K562 (cell line): ENCODE data around the gene UQCC2. TPM values are rescaled to one million over a fixed set of nuclear protein-coding genes. Genes with fewer than 3 reads are reported as not detected.
A peak's percentile ranks its signal among the peaks of the same experiment; 100 is the strongest.

Experiments used
- ATAC-seq: fragments of 200-7000 bp; cut with Tn5 transposase; 3 replicates; pipeline ENCODE4 v1.9.1; 2020; ENCODE audit warnings: moderate library complexity
- BruUV-seq: library from RNA; stranded (reverse); fragments of 400-500 nt; replicated peaks from 2 replicates; lab custom pipeline; 2021; lab: Mats Ljungman, UMichigan
- CTCF ChIA-PET: fragments of 300-600 bp; formaldehyde crosslinking; extraction: SDS; loops from one replicate; lab custom pipeline; 2021; ENCODE audit warnings: low intra/inter-chr PET ratio; lab: Yijun Ruan, JAX
- POLR2A ChIA-PET: fragments of 300-600, 350-650 bp; sonication (Branson Sonifier 250); formaldehyde crosslinking; extraction: SDS; loops from one replicate; lab custom pipeline; 2021; ENCODE audit warnings: antibody characterized with exemption, inconsistent platforms; lab: Yijun Ruan, JAX
- DNase-seq, 4 experiments: peaks; one replicate each; pipeline versions ENCODE4 v3.0.0 to v3.0.0-alpha.2; 2011 to 2018; ENCODE audit warnings: low spot score in 3 of 4, mixed read lengths in 3 of 4; ENCODE audit errors: extremely low read depth in 1 of 4
- FAIRE-seq: peaks from 2 replicates; lab custom pipeline; 2011; peaks lifted over from hg19 to GRCh38; lab: Jason Lieb, UNC
- H2AFZ ChIP-seq: 2 replicates; pipeline ENCODE4 v1.6.0; 2011; ENCODE audit warnings: low read depth, low read length, control low read depth, inconsistent platforms
- H3K27ac ChIP-seq: fragments of 200-600 bp; 3 replicates; pipeline ENCODE4 v1.8.0; 2011; ENCODE audit warnings: low read depth, mild to moderate bottlenecking, control low read depth, inconsistent platforms, low read length, moderate library complexity, mixed read lengths; ENCODE audit errors: extremely low read depth
- H3K27me3 ChIP-seq, 2 experiments: fragments of 300-600 bp in 1 of 2; 2 replicates in 1 of 2; 3 replicates in 1 of 2; pipeline versions ENCODE4 v1.6.0 to v1.8.0; 2011; ENCODE audit warnings: inconsistent platforms in 2 of 2, low read length in 2 of 2, mild to moderate bottlenecking in 1 of 2, mixed read lengths in 1 of 2, moderate library complexity in 1 of 2; ENCODE audit not compliant: control insufficient read depth in 2 of 2, insufficient read depth in 2 of 2
- H3K36me3 ChIP-seq: fragments of 300-600 bp; 3 replicates; pipeline ENCODE4 v1.8.0; 2011; ENCODE audit warnings: mild to moderate bottlenecking, low read length, inconsistent platforms; ENCODE audit not compliant: control insufficient read depth, insufficient read depth
- H3K4me1 ChIP-seq, 2 experiments: fragments of 200-600 bp in 1 of 2; replicated peaks in 1 of 2; 2 replicates in 1 of 2; 3 replicates in 1 of 2; pipeline versions ENCODE4 v1.5.1 to v1.8.0; 2011; ENCODE audit warnings: inconsistent platforms in 2 of 2, low read length in 2 of 2, mild to moderate bottlenecking in 1 of 2, mixed read lengths in 1 of 2, moderate library complexity in 1 of 2; ENCODE audit not compliant: control insufficient read depth in 2 of 2, insufficient read depth in 2 of 2
- H3K4me2 ChIP-seq: 2 replicates; pipeline ENCODE4 v1.6.1; 2011; ENCODE audit warnings: low read length, control low read depth, inconsistent platforms, mixed read lengths; ENCODE audit not compliant: insufficient read depth
- H3K4me3 ChIP-seq: fragments of 200-600 bp; sonication (generic), shearing (Covaris generic); 2 replicates; pipeline ENCODE4 v1.5.1; 2016; ENCODE audit warnings: control low read depth, inconsistent platforms
- H3K79me2 ChIP-seq: fragments of 200-600 bp; 3 replicates; pipeline ENCODE4 v1.8.0; 2011; ENCODE audit warnings: low read length, inconsistent platforms; ENCODE audit not compliant: control insufficient read depth, insufficient read depth
- H3K9ac ChIP-seq, 2 experiments: 2 replicates each; pipeline versions ENCODE4 v1.6.0 to v1.6.1; 2011; ENCODE audit warnings: low read depth in 2 of 2, low read length in 2 of 2, control low read depth in 1 of 2, inconsistent platforms in 1 of 2, mild to moderate bottlenecking in 1 of 2, mixed read lengths in 1 of 2; ENCODE audit not compliant: insufficient read depth in 1 of 2
- H3K9me1 ChIP-seq: one replicate; pipeline ENCODE4 v1.6.0; 2011; ENCODE audit warnings: inconsistent platforms, mild to moderate bottlenecking, low read length, moderate library complexity; ENCODE audit not compliant: control insufficient read depth, insufficient read depth
- H3K9me3 ChIP-seq: replicated peaks from 2 replicates; pipeline ENCODE4 v1.5.1; 2011; ENCODE audit warnings: low read depth, low read length, inconsistent platforms; ENCODE audit not compliant: control insufficient read depth, insufficient read depth
- H4K20me1 ChIP-seq: replicated peaks from 2 replicates; pipeline ENCODE4 v1.6.1; 2011; ENCODE audit warnings: low read length, inconsistent platforms, mixed read lengths; ENCODE audit not compliant: control insufficient read depth, insufficient read depth
- E2F6 ChIP-seq, 2 experiments: IDR thresholded peaks; 2 replicates each; pipeline ENCODE4 v1.6.1; 2011; ENCODE audit warnings: borderline replicate concordance in 1 of 2, control low read depth in 1 of 2, low read depth in 1 of 2, low read length in 1 of 2, mild to moderate bottlenecking in 1 of 2, mixed read lengths in 1 of 2, moderate library complexity in 1 of 2; ENCODE audit not compliant: insufficient read depth in 1 of 2, insufficient read length in 1 of 2, poor library complexity in 1 of 2, severe bottlenecking in 1 of 2; ENCODE audit errors: extremely low read depth in 1 of 2
- EWSR1 ChIP-seq: fragments of 450-650 bp; IDR thresholded peaks from 2 replicates; pipeline ENCODE4 v1.6.1; 2018; ENCODE audit warnings: borderline replicate concordance, mild to moderate bottlenecking, low read depth, moderate library complexity; ENCODE audit not compliant: partially characterized antibody
- GTF3C2 ChIP-seq: IDR thresholded peaks from 3 replicates; pipeline ENCODE4 v1.6.1; 2011; ENCODE audit warnings: borderline replicate concordance, mild to moderate bottlenecking, moderate library complexity; ENCODE audit not compliant: insufficient read length; ENCODE audit errors: extremely low read depth
- L3MBTL2 ChIP-seq: fragments of 450-650 bp; IDR thresholded peaks from 2 replicates; pipeline ENCODE4 v1.6.1; 2016; ENCODE audit warnings: mild to moderate bottlenecking, moderate library complexity
- MCM2 ChIP-seq: fragments of 450-650 bp; IDR thresholded peaks from 2 replicates; pipeline ENCODE4 v1.6.1; 2017; ENCODE audit warnings: low read depth, mild to moderate bottlenecking
- NRF1 ChIP-seq, 2 experiments: fragments of 450-650 bp; IDR thresholded peaks in 1 of 2; conservative IDR thresholded peaks in 1 of 2; 2 replicates each; pipeline ENCODE4 v1.6.1; 2014; ENCODE audit warnings: mild to moderate bottlenecking in 2 of 2
- RAD51 ChIP-seq: fragments of 450-650 bp; IDR thresholded peaks from 2 replicates; pipeline ENCODE4 v1.7.1; 2016; ENCODE audit warnings: low read depth, mild to moderate bottlenecking, borderline replicate concordance
- USF1 ChIP-seq: sonication (generic); formaldehyde crosslinking; IDR thresholded peaks from 2 replicates; pipeline ENCODE4 v1.9.0; 2022; ENCODE audit warnings: mild to moderate bottlenecking, missing genetic modification reagents
- USF2 ChIP-seq: sonication (generic); formaldehyde crosslinking; IDR thresholded peaks from 2 replicates; pipeline ENCODE4 v1.5.0; 2020; ENCODE audit warnings: missing genetic modification reagents
- WGBS: fragments of 100-300 bp; shearing (Covaris generic); methylation state at CpG from one replicate; pipeline ENCODE4 v1.1.6; 2016; ENCODE audit warnings: low coverage, mixed read lengths; ENCODE audit not compliant: insufficient coverage; ENCODE audit errors: missing lambda C conversion rate; 5-methylcytosine and 5-hydroxymethylcytosine counted together
- in situ Hi-C: fragments of 300-500 bp; cut with MboI; formaldehyde crosslinking; loops from 4 replicates; pipeline ENCODE4 v1.15.0; 2018; ENCODE audit warnings: inconsistent platforms, mixed read lengths
- intact Hi-C: fragments of 100-400 bp; cut with micrococcal nuclease; formaldehyde crosslinking; loops from 2 replicates; pipeline ENCODE4 v1.14.2; 2022
- polyA plus RNA-seq, 8 experiments: library from polyadenylated mRNA; depleted of rRNA in 4 of 8; stranded (reverse) in 5 of 8; unstranded in 3 of 8; fragments of >200 nt; fragmentation: Nextera tagmentation in 2 of 8; fragmentation: Illumina TruSeq in 1 of 8; extraction: Ambion mirVana in 2 of 8; extraction: Trizol in 1 of 8; gene quantifications; 2 replicates each; pipeline versions ENCODE4 v1.2.1 to v1.2.3, GENCODE V29; 2011 to 2014; ENCODE audit warnings: inconsistent platforms in 1 of 8, missing spikeins in 1 of 8
- total RNA-seq, 7 experiments: library from RNA; depleted of rRNA in 6 of 7; stranded (reverse); fragments of >200 nt in 6 of 7; fragmentation: Illumina TruSeq in 2 of 7; extraction: Trizol in 2 of 7; gene quantifications; 2 replicates each; pipeline versions ENCODE4 v1.2.1 to v1.2.3, GENCODE V29; 2011 to 2021; ENCODE audit warnings: low replicate concordance in 1 of 7

The UQCC2 gene
- total and polyA plus RNA-seq, 9 of the 15 experiments (the other 6 are each of a cell fraction or from before 2014, with no cell fraction given): 58.5 to 927 (median 158) TPM

GRCh38 chr6:33742092-33742491 lies 30.6 kb upstream of the UQCC2 start:
- WGBS: 2% methylated on average over 9 of the region's 9 CpGs
- DNase-seq (peak in 3 of 4 experiments; percentile 29 to 45 (median 37)), ATAC-seq (peak; percentile 43; the same call in 2 of the 3 replicates), FAIRE-seq (no peak)
- H3K79me2 ChIP-seq: no peaks in the 10 kb centered on the region
- BruUV-seq: no TSS peak
- no peak overlapping the region for H3K4me2 ChIP-seq
- peaks cover 23 to 64% of the 10 kb centered on the region in 2 experiments; a peak in 4 of 5 replicates for H3K27me3 ChIP-seq
- ChIA-PET CTCF (no interaction called here), POLR2A (interaction anchor here (0.6 to 1.1 kb wide), 2 partner anchors 31 to 1430 kb away, joined by 3 read pairs; partner anchors contain the start of gene UQCC2)
- no peaks in the 10 kb centered on the region for H3K9me3 ChIP-seq
- intact Hi-C loops: no loop called here
- no peak overlapping the region for H3K4me3 ChIP-seq
- H3K4me1 ChIP-seq: peaks cover 9 to 11% of the 10 kb centered on the region in 2 experiments; a peak in 2 of 5 replicates
- H3K9ac ChIP-seq: peak overlapping the region in 1 of 2 experiments; percentile 24; a peak in 1 of 4 replicates
- H3K27ac ChIP-seq: no peak overlapping the region
- in situ Hi-C loops: no loop called here
- no peak overlapping the region for H2AFZ ChIP-seq
- no peaks in the 10 kb centered on the region for H3K36me3 ChIP-seq
- H3K9me1 ChIP-seq: peaks cover 2% of the 10 kb centered on the region
- H4K20me1 ChIP-seq: peaks cover 10% of the 10 kb centered on the region
- no peak for TF ChIP-seq EWSR1
- TF ChIP-seq NRF1 (conservative IDR thresholded peaks at IDR 0.05 in 1 of 2, IDR thresholded peaks at IDR 0.05 in 1 of 2): peak in 1 of 2 experiments; percentile 32; a peak in 1 of 4 replicates
- TF ChIP-seq MCM2: no peak
- peak; percentile 83 for TF ChIP-seq L3MBTL2
- TF ChIP-seq USF1: peak; percentile 84
- peak; percentile 59 for TF ChIP-seq RAD51
- peak in 1 of 2 experiments; percentile 49 for TF ChIP-seq E2F6 (IDR thresholded peaks at IDR 0.05; ENCODE audit: borderline replicate concordance in 1 of 2, extremely low read depth in 1 of 2, insufficient read depth in 1 of 2, insufficient read length in 1 of 2, low read depth in 1 of 2, low read length in 1 of 2, poor library complexity in 1 of 2, severe bottlenecking in 1 of 2)
- TF ChIP-seq GTF3C2: no peak
- peak; percentile 77 for TF ChIP-seq USF2 (CRISPR knock-in tag)
